HT1080 (cell line): ENCODE measurements around the gene C2CD4A. TPM values are rescaled to one million over a fixed set of nuclear protein-coding genes. Genes with fewer than 3 reads are reported as not detected.
"Not testable (repeated sequence)": the region's sequence is repeated elsewhere in the genome, so short reads cannot be mapped to it uniquely, and the experiment has no call there.

ENCODE experiments used
- DNase-seq: peaks from one replicate; pipeline ENCODE4 v3.0.0-alpha.2; 2015; ENCODE audit warnings: low read depth
- polyA plus RNA-seq, 2 experiments: library from polyadenylated mRNA; depleted of rRNA; stranded (reverse); fragments of >200 nt; gene quantifications; 2 replicates each; pipeline ENCODE4 v1.2.3, GENCODE V29; 2015
- total RNA-seq: library from RNA; depleted of rRNA; stranded (reverse); fragments of >200 nt; shearing (Covaris generic); gene quantifications from 2 replicates; pipeline ENCODE4 v1.2.3, GENCODE V29; 2014; rRNA removed

C2CD4A gene
- not detected in 2 replicates for total RNA-seq
- not detected in 2 replicates for polyA plus RNA-seq (2015; cell fraction: cytosol; rRNA removed)
- polyA plus RNA-seq (2015; cell fraction: nucleus; rRNA removed), result not detected in 2 replicates

DNA sequence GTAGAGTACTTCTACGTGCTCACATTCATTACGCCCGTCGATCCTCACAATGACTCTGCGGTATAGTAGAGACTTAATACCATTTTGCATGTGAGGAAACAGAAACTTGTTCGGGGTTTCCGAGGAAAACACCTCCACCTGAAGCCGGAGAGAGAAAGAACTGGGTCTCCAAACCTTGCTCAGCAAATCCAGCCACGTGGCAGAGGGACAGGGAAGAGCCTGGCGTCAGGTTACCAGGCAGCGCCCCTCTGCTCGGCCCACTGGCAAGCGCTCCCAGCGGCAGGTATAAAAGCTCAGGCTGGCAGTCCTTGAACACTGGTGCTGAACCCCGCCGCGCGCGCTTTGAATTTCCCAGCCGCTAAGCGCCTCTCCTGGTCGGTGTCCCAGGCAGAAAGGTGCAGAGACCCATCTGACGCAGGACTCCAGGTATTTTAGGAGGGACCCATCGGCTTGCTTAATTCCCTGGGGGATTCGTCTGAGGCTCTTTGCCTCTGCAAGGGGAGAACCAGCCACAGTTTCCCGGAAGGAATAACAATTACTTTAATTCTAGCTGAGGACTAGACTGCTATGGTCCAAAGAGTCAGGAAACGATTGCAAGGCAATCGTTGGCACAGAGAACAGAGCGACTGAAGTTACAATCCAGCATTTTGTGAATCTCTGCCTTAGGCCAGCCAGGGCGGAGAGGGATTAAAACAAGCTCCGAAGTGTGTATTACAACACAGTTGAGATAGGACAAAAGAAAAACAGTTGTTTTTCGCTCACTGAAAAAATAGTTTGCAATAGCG, at the start of gene C2CD4A:
Gene C2CD4A (plus strand): TSS at position 315 of the 785 bp plus-strand sequence. CDS start 637 bp downstream, outside the sequence.
- DNase-seq, result no peak

GRCh38 chr15:62020576-62021160, 46.1 kb upstream of the C2CD4A start:
- DNase-seq, result peak; percentile 27

GRCh38 chr15:62021991-62022600, 44.7 kb upstream of the C2CD4A start:
- no peak for DNase-seq

- DNase-seq, result no peak
Measured at GRCh38 chr15:62026487-62027262, 40.1 kb upstream of the C2CD4A start.

DNA sequence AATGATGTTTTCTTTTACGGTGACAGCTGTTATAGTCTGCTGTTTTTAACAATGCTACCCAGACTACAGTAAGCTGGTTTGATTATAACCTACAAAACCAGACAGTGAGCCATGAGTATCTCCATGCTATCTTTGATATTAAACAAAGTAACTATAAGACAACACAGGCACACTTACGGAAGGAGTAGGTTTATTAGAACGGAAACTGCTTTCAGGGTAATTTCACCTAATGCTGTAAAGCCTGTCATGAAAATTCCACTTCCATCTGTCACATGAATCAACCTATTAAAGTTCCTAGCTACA, 39.6 kb upstream of the C2CD4A start:
- no peak for DNase-seq

- no peak for DNase-seq
Measured at GRCh38 chr15:62027916-62028315, 38.9 kb upstream of the C2CD4A start.

DNA sequence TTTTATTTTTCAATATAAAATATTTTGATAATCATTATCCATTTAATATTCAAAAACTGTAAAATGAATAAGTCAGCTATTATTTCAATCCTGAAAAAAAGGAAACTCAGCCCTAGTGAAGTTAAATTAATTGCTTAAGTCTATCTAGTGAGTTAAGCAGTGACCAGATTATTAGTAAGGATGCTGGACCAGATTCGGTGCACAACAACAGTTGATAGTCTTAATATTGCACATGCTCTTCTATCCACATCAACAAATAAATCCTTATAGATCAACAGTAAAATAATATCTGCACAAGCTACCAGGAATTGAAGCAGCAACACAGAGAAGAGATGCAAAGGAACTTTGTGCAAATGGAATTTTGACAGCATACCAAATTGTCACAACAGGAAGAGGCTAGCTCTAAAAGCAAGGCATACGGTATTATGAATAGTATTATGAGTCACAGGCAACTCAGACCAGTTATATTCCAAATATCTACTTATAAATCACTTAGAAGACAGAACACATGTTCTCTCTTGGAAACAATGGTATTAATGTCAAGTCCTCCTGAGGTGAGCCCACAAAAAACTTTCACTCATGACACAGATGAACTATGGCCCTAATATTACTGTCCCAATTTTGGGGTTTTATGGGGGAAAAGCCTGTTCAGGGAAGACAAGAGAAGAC, 31.4 kb upstream of the C2CD4A start:
- DNase-seq, result peak; percentile 79

GRCh38 chr15:62046078-62046743, 20.6 kb upstream of the C2CD4A start:
- DNase-seq, result no peak

GRCh38 chr15:62047282-62047827, 19.4 kb upstream of the C2CD4A start:
- no peak for DNase-seq

- not testable (repeated sequence) for DNase-seq
Measured at GRCh38 chr15:62048254-62048653, 18.5 kb upstream of the C2CD4A start.

GRCh38 chr15:62050115-62050514, 16.7 kb upstream of the C2CD4A start:
- no peak for DNase-seq

DNA sequence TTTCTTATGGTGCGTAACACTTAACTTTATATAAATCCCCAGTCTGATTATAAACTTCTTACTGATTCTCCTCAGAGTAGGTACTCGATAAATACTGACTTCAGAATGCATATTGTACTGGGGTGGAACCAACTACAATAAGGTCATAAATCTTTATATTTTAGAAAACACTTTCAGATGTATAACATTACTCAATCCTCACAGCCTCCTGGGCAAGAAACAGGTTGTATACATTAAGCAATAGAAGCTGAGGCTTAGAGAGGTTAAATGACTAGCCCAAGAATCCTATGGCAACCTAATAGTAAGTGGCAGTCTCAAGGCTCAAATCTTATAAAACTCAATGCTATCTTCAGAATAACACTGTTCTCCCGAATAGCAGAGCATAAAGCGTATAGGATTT, 15.6 kb upstream of the C2CD4A start:
- no peak for DNase-seq

DNA sequence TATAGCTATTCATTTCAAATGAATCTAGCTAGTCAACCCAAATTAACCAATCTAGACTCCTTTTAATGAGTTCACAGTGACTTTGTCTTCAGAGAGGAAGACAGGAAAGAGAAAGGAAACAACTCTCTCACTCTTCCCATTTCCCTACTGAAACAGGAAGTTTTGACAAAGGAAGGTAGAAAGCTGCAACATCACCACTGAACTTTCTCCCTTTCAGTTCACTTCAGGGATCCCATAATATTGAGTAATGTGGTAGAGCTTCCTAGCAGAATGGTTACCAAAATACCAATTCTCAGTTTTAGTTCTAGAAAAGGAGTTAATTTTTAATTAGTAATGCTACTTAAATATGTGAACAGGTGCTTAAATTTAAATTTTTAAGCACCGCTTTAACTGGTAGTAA, 14.1 kb upstream of the C2CD4A start:
- DNase-seq, result no peak

GRCh38 chr15:62053439-62054085, 13.2 kb upstream of the C2CD4A start:
- no peak for DNase-seq

DNA sequence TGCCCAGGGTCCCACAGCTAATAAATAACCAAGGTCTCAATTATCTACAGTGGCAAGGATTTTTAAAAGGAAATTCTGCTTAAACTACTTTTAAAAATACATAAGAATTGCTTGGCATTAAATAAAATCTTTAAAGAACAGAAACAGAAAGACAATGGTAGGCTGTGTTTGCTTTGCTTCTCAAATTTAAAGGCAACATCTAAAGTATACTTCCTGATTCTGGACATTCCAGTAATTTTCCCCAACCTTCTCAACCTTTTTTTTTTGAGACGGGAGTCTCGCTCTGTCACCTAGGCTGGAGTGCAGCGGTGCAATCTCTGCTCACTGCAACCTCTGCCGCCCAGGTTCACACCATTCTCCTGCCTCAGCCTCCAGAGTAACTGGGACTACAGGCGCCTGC, 11.8 kb upstream of the C2CD4A start:
- DNase-seq, result no peak

DNA sequence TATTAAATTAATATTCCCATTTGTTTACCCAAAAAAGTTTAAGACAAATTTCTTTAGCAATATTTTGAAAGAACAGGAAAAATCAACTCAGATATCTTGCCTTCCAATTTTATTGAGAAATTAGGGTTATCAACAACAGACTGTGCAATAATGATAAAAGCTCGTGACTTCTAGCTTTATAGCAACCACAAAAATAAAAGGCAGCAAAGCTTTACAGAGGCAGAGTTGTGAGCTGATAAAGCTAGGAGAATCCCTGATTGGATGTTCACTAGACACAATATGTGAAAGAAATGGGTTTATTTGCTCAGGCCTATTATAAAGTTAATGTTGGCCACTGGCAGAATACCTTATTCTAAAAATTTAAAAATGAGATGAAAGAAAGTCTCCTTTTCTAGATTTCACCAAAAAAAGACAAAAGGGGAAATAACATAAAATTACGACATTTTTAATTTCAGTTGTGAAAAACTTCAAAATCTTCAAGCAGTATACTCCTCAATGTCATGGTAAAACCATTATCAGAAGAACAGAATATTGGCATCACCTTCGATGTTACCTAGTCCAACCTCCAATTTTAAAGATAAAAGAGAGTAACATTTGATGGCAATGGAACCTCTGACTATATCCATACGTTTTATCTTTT, 9.3 kb upstream of the C2CD4A start:
- no peak for DNase-seq

- no peak for DNase-seq
Measured at GRCh38 chr15:62058327-62059028, 8.3 kb upstream of the C2CD4A start.

DNA sequence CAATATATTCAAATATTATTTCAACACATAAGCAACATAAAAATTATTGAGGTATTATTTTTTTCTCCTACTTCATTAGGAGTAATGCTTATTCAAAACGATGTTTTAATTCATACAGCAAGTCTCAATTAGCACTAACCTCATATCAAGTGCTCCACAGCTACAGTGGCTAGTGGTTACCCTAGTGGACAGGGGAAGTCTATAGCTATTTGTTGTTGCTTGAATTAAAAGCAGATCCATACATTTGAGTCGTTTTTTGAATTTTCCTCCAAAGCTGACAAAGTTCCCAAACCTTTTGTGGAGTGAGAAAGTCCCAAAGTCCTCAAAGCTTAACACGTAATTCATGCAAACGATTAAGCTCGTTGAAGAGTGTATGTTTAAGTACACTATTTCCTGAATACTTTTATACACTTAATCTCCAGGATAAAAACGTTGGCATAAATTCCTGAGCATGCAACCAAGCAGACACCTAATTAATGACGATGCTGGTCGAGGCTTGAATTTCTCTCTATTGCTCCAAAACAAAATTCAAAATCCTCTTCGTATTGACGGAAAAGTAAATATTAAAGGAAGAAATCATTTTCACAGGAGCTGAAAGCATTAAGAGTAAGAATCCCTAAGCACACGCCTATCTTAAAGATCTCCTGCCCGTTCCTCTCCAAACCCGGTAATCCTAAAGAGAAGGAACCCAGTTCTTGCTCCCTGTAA, 7.5 kb upstream of the C2CD4A start:
- DNase-seq, result peak; percentile 5
